B cell (primary cell): ENCODE results near the gene HAUS7. TPM values are rescaled to one million over a fixed set of nuclear protein-coding genes. Genes with fewer than 3 reads are reported as not detected.

Experiments
- ATAC-seq: fragments of 200-7000 bp; cut with Tn5 transposase; one replicate; pipeline ENCODE4 v1.10.0; 2021; ENCODE audit warnings: low read depth, mild to moderate bottlenecking, moderate number of reproducible peaks, moderate library complexity
- CTCF ChIA-PET: fragments of 350-600 bp; sonication (Branson Sonifier 250); formaldehyde crosslinking; loops from one replicate; lab custom pipeline; 2021; ENCODE audit warnings: antibody characterized with exemption, inconsistent platforms; lab: Charles Lee
- POLR2A ChIA-PET: fragments of 350-600 bp; sonication (Branson Sonifier 250); formaldehyde crosslinking; loops from one replicate; lab custom pipeline; 2021; ENCODE audit warnings: antibody characterized with exemption; lab: Charles Lee
- DNase-seq: peaks from one replicate; pipeline ENCODE4 v3.0.0; 2013
- H2AFZ ChIP-seq: 2 replicates; pipeline ENCODE4 v1.6.1; 2012; ENCODE audit warnings: mild to moderate bottlenecking, low read depth, low read length; ENCODE audit not compliant: insufficient read depth, poor library complexity, severe bottlenecking
- H3K27ac ChIP-seq, 2 donors: 1 replicate in 1 of 2; 2 replicates in 1 of 2; pipeline ENCODE4 v1.5.1; 2012 to 2013; ENCODE audit warnings: low read length in 2 of 2, mild to moderate bottlenecking in 2 of 2, moderate library complexity in 1 of 2
- H3K27me3 ChIP-seq, 4 experiments: fragments of 200-600 bp in 1 of 4; sonication (generic) in 1 of 4; replicated peaks in 1 of 4; 1 replicate in 2 of 4; 2 replicates in 2 of 4; pipeline versions ENCODE4 v1.6.1 to v1.7.0; 2013 to 2016; ENCODE audit warnings: low read length in 3 of 4, mild to moderate bottlenecking in 2 of 4, mixed read lengths in 1 of 4, moderate library complexity in 1 of 4; ENCODE audit not compliant: insufficient read depth in 4 of 4, control insufficient read depth in 3 of 4; ENCODE audit errors: control extremely low read depth in 1 of 4
- H3K36me3 ChIP-seq, 2 experiments: replicated peaks in 1 of 2; 1 replicate in 1 of 2; 2 replicates in 1 of 2; pipeline versions ENCODE4 v1.6.1 to v1.7.1; 2013; ENCODE audit warnings: low read length in 1 of 2; ENCODE audit not compliant: insufficient read depth in 2 of 2, control insufficient read depth in 1 of 2; ENCODE audit errors: control extremely low read depth in 1 of 2, extremely low read depth in 1 of 2
- H3K4me1 ChIP-seq, 2 donors: fragments of 200-600 bp in 1 of 2; sonication (generic) in 1 of 2; 1 replicate in 1 of 2; 2 replicates in 1 of 2; pipeline versions ENCODE4 v1.5.1 to v1.6.1; 2013 to 2017; ENCODE audit warnings: low read length in 2 of 2; ENCODE audit not compliant: control insufficient read depth in 2 of 2, insufficient read depth in 2 of 2
- H3K4me2 ChIP-seq: replicated peaks from 2 replicates; pipeline ENCODE3; 2012; ENCODE audit warnings: mild to moderate bottlenecking, low read depth, low read length; ENCODE audit not compliant: poor library complexity, severe bottlenecking
- H3K4me3 ChIP-seq, 5 experiments: fragments of 200-600 bp in 1 of 5; sonication (generic) in 1 of 5; 1 replicate in 3 of 5; 2 replicates in 2 of 5; pipeline versions ENCODE4 v1.5.1 to v1.7.0; 2011 to 2016; ENCODE audit warnings: low read length in 4 of 5, mild to moderate bottlenecking in 4 of 5, low read depth in 2 of 5, control low read depth in 1 of 5, moderate library complexity in 1 of 5; ENCODE audit not compliant: insufficient read depth in 1 of 5; ENCODE audit errors: control extremely low read depth in 1 of 5, extremely low read depth in 1 of 5
- H3K79me2 ChIP-seq: fragments of 200-600 bp; sonication (generic); one replicate; pipeline ENCODE4 v1.6.0; 2016; ENCODE audit warnings: low read length; ENCODE audit not compliant: control insufficient read depth, insufficient read depth
- H3K9ac ChIP-seq: fragments of 200-600 bp; sonication (generic); 2 replicates; pipeline ENCODE4 v1.6.1; 2017; ENCODE audit warnings: mild to moderate bottlenecking, low read length, moderate library complexity
- H3K9me3 ChIP-seq, 3 donors: one replicate each; pipeline versions ENCODE4 v1.6.1 to v1.7.1; 2013; ENCODE audit warnings: low read length in 2 of 3; ENCODE audit not compliant: control insufficient read depth in 2 of 3, insufficient read depth in 1 of 3; ENCODE audit errors: control extremely low read depth in 1 of 3
- H4K20me1 ChIP-seq: 2 replicates; pipeline ENCODE4 v1.6.0; 2012; ENCODE audit warnings: mild to moderate bottlenecking, low read length; ENCODE audit not compliant: insufficient read depth, control insufficient read depth, poor library complexity, severe bottlenecking
- H3K27ac Mint-ChIP-seq: one replicate; pipeline ENCODE4 v1.8.0; 2021; ENCODE audit warnings: mixed read lengths
- H3K27me3 Mint-ChIP-seq: one replicate; pipeline ENCODE4 v1.8.0; 2021; ENCODE audit warnings: mixed read lengths
- H3K4me1 Mint-ChIP-seq: one replicate; pipeline ENCODE4 v1.8.0; 2021; ENCODE audit warnings: mixed read lengths
- H3K4me3 Mint-ChIP-seq: one replicate; pipeline ENCODE4 v1.8.0; 2021; ENCODE audit warnings: mixed read lengths
- H3K9me3 Mint-ChIP-seq: one replicate; pipeline ENCODE4 v1.8.0; 2022; ENCODE audit warnings: mixed read lengths; ENCODE audit not compliant: insufficient read depth
- CTCF ChIP-seq: fragments of 200-600 bp; IDR thresholded peaks from one replicate; pipeline ENCODE4 v1.8.0; 2022; ENCODE audit warnings: antibody characterized with exemption, mild to moderate bottlenecking
- EZH2 ChIP-seq: IDR thresholded peaks from 2 replicates; pipeline ENCODE4 v1.6.1; 2012; ENCODE audit warnings: borderline replicate concordance, low read depth, mild to moderate bottlenecking, moderate library complexity, low read length; ENCODE audit not compliant: insufficient read depth, poor library complexity, severe bottlenecking
- WGBS: methylation state at CpG from one replicate; pipeline ENCODE4 v1.1.5; 2013; ENCODE audit warnings: missing lambda C conversion rate; ENCODE audit not compliant: insufficient coverage; 5-methylcytosine and 5-hydroxymethylcytosine counted together
- intact Hi-C: fragments of 100-400 bp; cut with micrococcal nuclease; formaldehyde crosslinking; loops from one replicate; pipeline ENCODE4 v1.10.0; 2022
- polyA plus RNA-seq: library from polyadenylated mRNA; depleted of rRNA; stranded (reverse); fragments of >200 nt; gene quantifications from 2 replicates; pipeline ENCODE4 v1.2.3, GENCODE V29; 2012
- total RNA-seq, 2 donors: library from RNA; stranded (reverse); fragments of 120-200 nt in 1 of 2; gene quantifications; 1 replicate in 1 of 2; 2 replicates in 1 of 2; pipeline versions ENCODE4 v1.2.3 to v1.2.4, GENCODE V29; 2013 to 2022

HAUS7 gene
- total and polyA plus RNA-seq, 2 donors (not counting 1 experiment from before 2014, with no cell fraction given) = 25.2 to 26.9 TPM

- Histone ChIP-seq H3K27ac (no peak overlapping the region), H3K4me2 (no peak overlapping the region), H4K20me1 (no peaks in the 10 kb centered on the region), H3K36me3 (no peaks in the 10 kb centered on the region), H3K4me3 (no peak overlapping the region), H3K27me3 (peaks cover 0 to 16% (median 0%) of the 10 kb centered on the region in 4 experiments), H2AFZ (no peak overlapping the region), H3K9ac (no peak overlapping the region), H3K4me1 (no peaks in the 10 kb centered on the region), H3K79me2 (no peaks in the 10 kb centered on the region), H3K9me3 (no peaks in the 10 kb centered on the region)
- ATAC-seq = no peak
- Mint-ChIP-seq H3K27me3 (peaks cover 16% of the 10 kb centered on the region), H3K27ac (no peak overlapping the region), H3K9me3 (no peaks in the 10 kb centered on the region), H3K4me3 (no peak overlapping the region), H3K4me1 (peaks cover 3% of the 10 kb centered on the region)
- intact Hi-C loops = no loop called here
- TF ChIP-seq EZH2 = no peak
- no peak for TF ChIP-seq CTCF
- ChIA-PET POLR2A (no interaction called here), CTCF (no interaction called here)
- DNase-seq = no peak
- WGBS = 10% methylated on average over 37 of the region's 70 CpGs
Observed at GRCh38 chrX:153517946-153518834, 47.8 kb upstream of the HAUS7 start.

- Histone ChIP-seq H3K9ac (no peak within 1 kb of the TSS), H3K4me1 (no peaks in the 10 kb centered on the region), H4K20me1 (no peaks in the 10 kb centered on the region), H3K27ac (no peak within 1 kb of the TSS), H3K79me2 (no peaks in the 10 kb centered on the region), H3K9me3 (no peaks in the 10 kb centered on the region), H2AFZ (no peak within 1 kb of the TSS), H3K36me3 (no peaks in the 10 kb centered on the region), H3K27me3 (peaks cover 0 to 16% (median 0%) of the 10 kb centered on the region in 4 experiments), H3K4me2 (no peak within 1 kb of the TSS), H3K4me3 (no peak within 1 kb of the TSS)
- Mint-ChIP-seq H3K4me3 (no peak within 1 kb of the TSS), H3K27ac (no peak within 1 kb of the TSS), H3K9me3 (no peaks in the 10 kb centered on the region), H3K27me3 (peaks cover 16% of the 10 kb centered on the region), H3K4me1 (peaks cover 3% of the 10 kb centered on the region)
- 5% methylated on average over 43 of the region's 50 CpGs for WGBS
- TF ChIP-seq EZH2 (no peak), CTCF (no peak)
- no peak for DNase-seq
- intact Hi-C loops = no loop called here
- CTCF ChIA-PET = no interaction called here
- ATAC-seq = no peak
- POLR2A ChIA-PET = no interaction called here
Observed at GRCh38 chrX:153517423-153517822, 47.0 kb upstream of the HAUS7 start, which contains the start of gene ATP2B3. Gene ATP2B3, plus strand, starts transcription at chrX:153517642. Its CDS starts 18,606 bp downstream, at chrX:153536248.
